NCI-H2081 (cell line): Measurements from ENCODE around the gene CMTR2.

Experiments used
- DNase-seq, 2 experiments: peaks; one replicate each; lab custom pipeline; 2025; lab: John Stamatoyannopoulos, UW

CMTR2 gene

GRCh38 chr16:71276589-71277334 is 12.4 kb downstream of the CMTR2 start:
- no peak for DNase-seq

GRCh38 chr16:71273384-71273783 is 15.8 kb downstream of the CMTR2 start:
- DNase-seq: no peak

- no peak for DNase-seq
These were observed 24.9 kb downstream of the CMTR2 start for GRCh38 chr16:71264299-71264698.

GRCh38 chr16:71263582-71263981 is 25.6 kb downstream of the CMTR2 start:
- no peak for DNase-seq

GRCh38 chr16:71262391-71262790 is 26.8 kb downstream of the CMTR2 start:
- DNase-seq: no peak

GRCh38 chr16:71260995-71261394 is 28.2 kb downstream of the CMTR2 start:
- DNase-seq: no peak

GRCh38 chr16:71259086-71259485 is 30.1 kb downstream of the CMTR2 start:
- no peak for DNase-seq

GRCh38 chr16:71258372-71258771 is 30.8 kb downstream of the CMTR2 start:
- DNase-seq: no peak

GRCh38 chr16:71257768-71258167 is 31.4 kb downstream of the CMTR2 start:
- no peak for DNase-seq

- no peak for DNase-seq
These were observed 33.5 kb downstream of the CMTR2 start for GRCh38 chr16:71255721-71256120.

GRCh38 chr16:71254832-71255525 is 34.2 kb downstream of the CMTR2 start:
- no peak for DNase-seq

GRCh38 chr16:71250461-71251235 is 38.6 kb downstream of the CMTR2 start:
- no peak for DNase-seq

GRCh38 chr16:71249399-71249798 is 39.8 kb downstream of the CMTR2 start:
- DNase-seq: no peak

GRCh38 chr16:71247478-71247877 is 41.7 kb downstream of the CMTR2 start:
- DNase-seq: no peak

GRCh38 chr16:71246309-71246708 is 42.9 kb downstream of the CMTR2 start:
- no peak for DNase-seq

- no peak for DNase-seq
These were observed 44.7 kb downstream of the CMTR2 start for GRCh38 chr16:71244521-71244920.

GRCh38 chr16:71242601-71243000 is 46.6 kb downstream of the CMTR2 start:
- no peak for DNase-seq

- DNase-seq: no peak
These were observed 47.2 kb downstream of the CMTR2 start for GRCh38 chr16:71242036-71242435.
